Measurements from ENCODE around the gene AK4. TPM values are rescaled to one million over a fixed set of nuclear protein-coding genes. Genes with fewer than 3 reads are reported as not detected.

Gene AK4
- total and polyA plus RNA-seq, 2 of the 4 experiments (the other 2 are of a cell fraction), result 12.4 to 30.3 TPM

DNA sequence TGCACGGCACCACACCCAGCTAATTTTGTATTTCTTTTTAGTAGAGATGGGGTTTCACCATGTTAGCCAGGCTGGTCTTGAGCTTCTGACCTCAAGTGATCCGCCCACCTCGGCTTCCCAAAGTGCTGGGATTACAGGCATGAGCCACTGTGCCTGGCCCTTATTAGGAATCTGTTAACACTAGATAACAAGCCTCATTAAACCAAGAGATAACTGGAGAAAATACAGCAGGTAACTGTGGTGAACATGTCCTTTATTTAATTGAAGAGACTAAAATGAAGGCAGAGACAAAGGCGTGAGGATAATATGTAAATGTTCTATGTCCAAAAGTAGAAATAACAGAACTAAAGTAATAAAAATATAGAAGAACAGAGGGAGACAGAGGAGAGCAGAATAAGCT is 89.5 kb downstream of the AK4 start:
- in situ Hi-C loops (cut with MboI; ENCODE audit: low sequenced_read_pairs), result no loop called here
- H4K91ac ChIP-seq (ENCODE audit: insufficient read depth, low read depth, low read length), result no peak overlapping the region
- H2AK9ac ChIP-seq (replicated peaks; ENCODE audit: low read depth, low read length, poor library complexity), result no peak overlapping the region
- H2AK5ac ChIP-seq (ENCODE audit: low read depth, low read length), result no peak overlapping the region
- H3K79me1 ChIP-seq (ENCODE audit: low read depth in 1 of 2, low read length in 2 of 2), result no peaks in the 10 kb centered on the region
- H3K9me1 ChIP-seq (ENCODE audit: insufficient read depth, low read length), result no peaks in the 10 kb centered on the region
- BruUV-seq (replicated peaks), result no TSS peak
- H2BK20ac ChIP-seq (ENCODE audit: low read depth, low read length), result no peak overlapping the region
- POLR2A ChIA-PET (ENCODE audit: unreplicated experiment), result no interaction called here
- H4K20me1 ChIP-seq (ENCODE audit: insufficient read depth, low read length), result no peaks in the 10 kb centered on the region
- no peak for TF ChIP-seq RFX5 (IDR thresholded peaks at IDR 0.05; ENCODE audit: low read depth, low read length)
- TF ChIP-seq SMC3 (IDR thresholded peaks at IDR 0.05; ENCODE audit: low read depth, low read length), result no peak
- no peak for TF ChIP-seq BHLHE40 (IDR thresholded peaks at IDR 0.05; ENCODE audit: low read depth, low read length)
- no peak for TF ChIP-seq CHD1 (IDR thresholded peaks at IDR 0.05; ENCODE audit: low read depth, low read length)
- TF ChIP-seq MAFK (IDR thresholded peaks at IDR 0.05; ENCODE audit: low read depth, low read length), result no peak
- no peak for TF ChIP-seq MXI1 (IDR thresholded peaks at IDR 0.05; ENCODE audit: borderline replicate concordance, low read depth, low read length)
- TF ChIP-seq POLR2A (IDR thresholded peaks at IDR 0.05; ENCODE audit: low read depth, low read length), result no peak
- TF ChIP-seq RCOR1 (IDR thresholded peaks at IDR 0.05; ENCODE audit: insufficient replicate concordance, low read length), result no peak
- no peak for TF ChIP-seq NFE2L2 (IDR thresholded peaks at IDR 0.05; ENCODE audit: low read depth, low read length)
- TF ChIP-seq, protein P1, sequence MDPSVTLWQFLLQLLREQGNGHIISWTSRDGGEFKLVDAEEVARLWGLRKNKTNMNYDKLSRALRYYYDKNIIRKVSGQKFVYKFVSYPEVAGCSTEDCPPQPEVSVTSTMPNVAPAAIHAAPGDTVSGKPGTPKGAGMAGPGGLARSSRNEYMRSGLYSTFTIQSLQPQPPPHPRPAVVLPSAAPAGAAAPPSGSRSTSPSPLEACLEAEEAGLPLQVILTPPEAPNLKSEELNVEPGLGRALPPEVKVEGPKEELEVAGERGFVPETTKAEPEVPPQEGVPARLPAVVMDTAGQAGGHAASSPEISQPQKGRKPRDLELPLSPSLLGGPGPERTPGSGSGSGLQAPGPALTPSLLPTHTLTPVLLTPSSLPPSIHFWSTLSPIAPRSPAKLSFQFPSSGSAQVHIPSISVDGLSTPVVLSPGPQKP (IDR thresholded peaks at IDR 0.05; ENCODE audit: borderline replicate concordance, low read depth, low read length), result no peak
- TF ChIP-seq, protein P2, sequence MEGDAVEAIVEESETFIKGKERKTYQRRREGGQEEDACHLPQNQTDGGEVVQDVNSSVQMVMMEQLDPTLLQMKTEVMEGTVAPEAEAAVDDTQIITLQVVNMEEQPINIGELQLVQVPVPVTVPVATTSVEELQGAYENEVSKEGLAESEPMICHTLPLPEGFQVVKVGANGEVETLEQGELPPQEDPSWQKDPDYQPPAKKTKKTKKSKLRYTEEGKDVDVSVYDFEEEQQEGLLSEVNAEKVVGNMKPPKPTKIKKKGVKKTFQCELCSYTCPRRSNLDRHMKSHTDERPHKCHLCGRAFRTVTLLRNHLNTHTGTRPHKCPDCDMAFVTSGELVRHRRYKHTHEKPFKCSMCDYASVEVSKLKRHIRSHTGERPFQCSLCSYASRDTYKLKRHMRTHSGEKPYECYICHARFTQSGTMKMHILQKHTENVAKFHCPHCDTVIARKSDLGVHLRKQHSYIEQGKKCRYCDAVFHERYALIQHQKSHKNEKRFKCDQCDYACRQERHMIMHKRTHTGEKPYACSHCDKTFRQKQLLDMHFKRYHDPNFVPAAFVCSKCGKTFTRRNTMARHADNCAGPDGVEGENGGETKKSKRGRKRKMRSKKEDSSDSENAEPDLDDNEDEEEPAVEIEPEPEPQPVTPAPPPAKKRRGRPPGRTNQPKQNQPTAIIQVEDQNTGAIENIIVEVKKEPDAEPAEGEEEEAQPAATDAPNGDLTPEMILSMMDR (conservative IDR thresholded peaks at IDR 0.05; ENCODE audit: low read depth, low read length), result no peak
- TF ChIP-seq RAD21 (IDR thresholded peaks at IDR 0.05; ENCODE audit: low read length), result no peak
- no peak for TF ChIP-seq MAZ (IDR thresholded peaks at IDR 0.05; ENCODE audit: borderline replicate concordance, low read depth, low read length)
- no peak for TF ChIP-seq FOS (IDR thresholded peaks at IDR 0.05; ENCODE audit: low read depth, low read length)
- TF ChIP-seq, protein P3, sequence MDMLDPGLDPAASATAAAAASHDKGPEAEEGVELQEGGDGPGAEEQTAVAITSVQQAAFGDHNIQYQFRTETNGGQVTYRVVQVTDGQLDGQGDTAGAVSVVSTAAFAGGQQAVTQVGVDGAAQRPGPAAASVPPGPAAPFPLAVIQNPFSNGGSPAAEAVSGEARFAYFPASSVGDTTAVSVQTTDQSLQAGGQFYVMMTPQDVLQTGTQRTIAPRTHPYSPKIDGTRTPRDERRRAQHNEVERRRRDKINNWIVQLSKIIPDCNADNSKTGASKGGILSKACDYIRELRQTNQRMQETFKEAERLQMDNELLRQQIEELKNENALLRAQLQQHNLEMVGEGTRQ (IDR thresholded peaks at IDR 0.05; ENCODE audit: low read depth, low read length), result no peak
- TF ChIP-seq CEBPB (IDR thresholded peaks at IDR 0.05; ENCODE audit: low read depth, low read length), result no peak
- no peak overlapping the region for H2AFZ ChIP-seq (replicated peaks; ENCODE audit: low read length, poor library complexity)
- no peak overlapping the region for H3K14ac ChIP-seq (replicated peaks; ENCODE audit: low read depth, low read length)
- no peak for ATAC-seq (ENCODE audit: low read depth)
- H3K4me2 ChIP-seq (ENCODE audit: low read depth, low read length), result no peak overlapping the region
- H3K23ac ChIP-seq (ENCODE audit: low read depth, low read length), result no peak overlapping the region
- no peak overlapping the region for H3K18ac ChIP-seq (ENCODE audit: low read depth, low read length)
- WGBS, 2 experiments (ENCODE audit: extremely low coverage in 2 of 2, insufficient read length in 1 of 2), result no CpG with 5 or more reads among the region's 4 CpGs
- CTCF ChIA-PET, result interaction anchor here (2.4 kb wide), 1 partner anchor 450 kb away, joined by 20 read pairs; no protein-coding TSS in a partner anchor
- H3K4ac ChIP-seq (ENCODE audit: low read depth, low read length), result no peak overlapping the region
- H4K5ac ChIP-seq (ENCODE audit: low read depth, low read length), result no peak overlapping the region
- no peaks in the 10 kb centered on the region for H3K36me3 ChIP-seq (ENCODE audit: control insufficient read depth, insufficient read depth, low read length)
- no peaks in the 10 kb centered on the region for H3K4me1 ChIP-seq (ENCODE audit: control insufficient read depth, insufficient read depth, low read length)
- H2BK120ac ChIP-seq (ENCODE audit: low read depth, low read length), result no peak overlapping the region
- H2BK15ac ChIP-seq (ENCODE audit: low read depth, low read length), result no peak overlapping the region
- dilution Hi-C loops (cut with HindIII; ENCODE audit: low sequenced_read_pairs, unreplicated experiment), result no loop called here
- intact Hi-C loops (cut with micrococcal nuclease), result loop anchor here (5.0 kb wide), 1 partner anchor 710 kb away; no protein-coding TSS in a partner anchor
- no peak overlapping the region for H2BK5ac ChIP-seq (ENCODE audit: low read depth, low read length, poor library complexity, severe bottlenecking)
- H3K56ac ChIP-seq (ENCODE audit: extremely low read depth, insufficient read depth, low read length), result no peak overlapping the region
- no peaks in the 10 kb centered on the region for H3K27me3 ChIP-seq (ENCODE audit: control insufficient read depth, insufficient read depth, low read length)
- no peak overlapping the region for H3K9ac ChIP-seq (ENCODE audit: low read depth, low read length)
- H3K9me3 ChIP-seq (ENCODE audit: control insufficient read depth, insufficient read depth, low read length), result peaks cover 2% of the 10 kb centered on the region; the same call in 1 of the 2 replicates
- H3K4me3 ChIP-seq (ENCODE audit: insufficient read depth, low read depth, low read length), result no peak overlapping the region
- no peak for DNase-seq
- no peak overlapping the region for H4K8ac ChIP-seq (ENCODE audit: low read depth in 2 of 2, low read length in 2 of 2)
- H3K27ac ChIP-seq (ENCODE audit: insufficient read depth, low read length), result no peak overlapping the region

Measured in IMR-90 (cell line).